Suprapubic skin (tissue), 4 donors: Measurements from ENCODE around the gene TACR1. TPM values are rescaled to one million over a fixed set of nuclear protein-coding genes. Genes with fewer than 3 reads are reported as not detected.

ENCODE experiments used
- DNase-seq, 2 donors: peaks; one replicate each; pipeline ENCODE4 v3.0.0-alpha.2; 2019; ENCODE audit warnings: low spot score in 2 of 2
- H3K27ac ChIP-seq: fragments of 200-600 bp; sonication (generic); one replicate; pipeline ENCODE4 v1.5.1; 2019
- H3K27me3 ChIP-seq: fragments of 200-600 bp; sonication (generic); one replicate; pipeline ENCODE4 v1.5.1; 2019
- H3K36me3 ChIP-seq: fragments of 200-600 bp; sonication (generic); one replicate; pipeline ENCODE4 v1.5.1; 2019
- H3K4me1 ChIP-seq: fragments of 200-600 bp; sonication (generic); one replicate; pipeline ENCODE4 v1.5.1; 2019
- H3K4me3 ChIP-seq: fragments of 200-600 bp; sonication (generic); one replicate; pipeline ENCODE4 v1.5.1; 2019; ENCODE audit warnings: mild to moderate bottlenecking
- H3K9me3 ChIP-seq: fragments of 200-600 bp; sonication (generic); one replicate; pipeline ENCODE4 v1.5.1; 2019
- EP300 ChIP-seq: sonication (generic); formaldehyde crosslinking; IDR thresholded peaks from one replicate; pipeline ENCODE4 v1.6.1; 2017; ENCODE audit warnings: antibody characterized with exemption
- POLR2A ChIP-seq, 2 donors: fragments of 450-650 bp; IDR thresholded peaks; one replicate each; pipeline ENCODE4 v1.6.1; 2017; ENCODE audit warnings: antibody characterized with exemption in 2 of 2, mild to moderate bottlenecking in 2 of 2, moderate library complexity in 2 of 2
- POLR2AphosphoS5 ChIP-seq, 3 donors: sonication (generic); formaldehyde crosslinking; IDR thresholded peaks; one replicate each; pipeline ENCODE4 v1.6.1; 2017; ENCODE audit warnings: antibody characterized with exemption in 3 of 3
- WGBS: methylation state at CpG from one replicate; pipeline ENCODE4 v1.1.5; 2018; 5-methylcytosine and 5-hydroxymethylcytosine counted together
- total RNA-seq, 4 donors: library from RNA; depleted of rRNA; stranded (reverse); fragments of >200 nt; gene quantifications; one replicate each; pipeline ENCODE4 v1.1.0, GENCODE V29; 2016
- TF ChIP-seq, protein P1 (sequence below), 2 donors: fragments of 200-600 bp in 1 of 2; fragments of 450-650 bp in 1 of 2; sonication (generic) in 1 of 2; IDR thresholded peaks; one replicate each; pipeline ENCODE4 v1.5.1; 2016 to 2019; ENCODE audit warnings: antibody characterized with exemption in 2 of 2, mild to moderate bottlenecking in 1 of 2, moderate library complexity in 1 of 2

The TACR1 gene
- total RNA-seq, 4 donors from 2014 or later = 0.55 to 4.8 (median 2.4) TPM

DNA sequence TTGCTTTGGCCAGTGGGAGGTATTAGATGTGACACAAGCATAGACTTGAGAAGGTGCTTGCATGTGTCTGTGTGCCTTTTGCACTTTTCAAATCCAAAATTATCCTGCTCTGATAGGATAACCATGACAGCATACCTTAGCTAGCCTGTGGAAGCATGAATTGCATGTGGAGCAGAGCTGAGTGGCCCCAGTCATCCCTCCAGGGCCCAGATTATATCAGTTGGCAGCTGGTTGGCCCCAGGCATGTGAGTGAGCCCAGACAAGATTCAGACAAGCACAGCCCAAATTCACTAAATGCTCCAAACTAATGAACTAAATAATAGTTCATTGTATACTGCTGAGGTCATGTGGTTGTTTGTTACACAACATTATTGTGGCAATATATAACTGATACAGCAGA, 18.8 kb downstream of the TACR1 start:
- no peaks in the 10 kb centered on the region for H3K4me1 ChIP-seq
- no peaks in the 10 kb centered on the region for H3K36me3 ChIP-seq
- no peak overlapping the region for H3K27ac ChIP-seq
- DNase-seq = no peak
- TF ChIP-seq, protein P1, sequence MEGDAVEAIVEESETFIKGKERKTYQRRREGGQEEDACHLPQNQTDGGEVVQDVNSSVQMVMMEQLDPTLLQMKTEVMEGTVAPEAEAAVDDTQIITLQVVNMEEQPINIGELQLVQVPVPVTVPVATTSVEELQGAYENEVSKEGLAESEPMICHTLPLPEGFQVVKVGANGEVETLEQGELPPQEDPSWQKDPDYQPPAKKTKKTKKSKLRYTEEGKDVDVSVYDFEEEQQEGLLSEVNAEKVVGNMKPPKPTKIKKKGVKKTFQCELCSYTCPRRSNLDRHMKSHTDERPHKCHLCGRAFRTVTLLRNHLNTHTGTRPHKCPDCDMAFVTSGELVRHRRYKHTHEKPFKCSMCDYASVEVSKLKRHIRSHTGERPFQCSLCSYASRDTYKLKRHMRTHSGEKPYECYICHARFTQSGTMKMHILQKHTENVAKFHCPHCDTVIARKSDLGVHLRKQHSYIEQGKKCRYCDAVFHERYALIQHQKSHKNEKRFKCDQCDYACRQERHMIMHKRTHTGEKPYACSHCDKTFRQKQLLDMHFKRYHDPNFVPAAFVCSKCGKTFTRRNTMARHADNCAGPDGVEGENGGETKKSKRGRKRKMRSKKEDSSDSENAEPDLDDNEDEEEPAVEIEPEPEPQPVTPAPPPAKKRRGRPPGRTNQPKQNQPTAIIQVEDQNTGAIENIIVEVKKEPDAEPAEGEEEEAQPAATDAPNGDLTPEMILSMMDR (IDR thresholded peaks at IDR 0.05) = no peak
- TF ChIP-seq POLR2A (IDR thresholded peaks at IDR 0.05) = no peak
- TF ChIP-seq POLR2AphosphoS5 (IDR thresholded peaks at IDR 0.05) = no peak
- no peak for TF ChIP-seq EP300
- H3K4me3 ChIP-seq = no peak overlapping the region
- no peaks in the 10 kb centered on the region for H3K27me3 ChIP-seq
- no peaks in the 10 kb centered on the region for H3K9me3 ChIP-seq

DNA sequence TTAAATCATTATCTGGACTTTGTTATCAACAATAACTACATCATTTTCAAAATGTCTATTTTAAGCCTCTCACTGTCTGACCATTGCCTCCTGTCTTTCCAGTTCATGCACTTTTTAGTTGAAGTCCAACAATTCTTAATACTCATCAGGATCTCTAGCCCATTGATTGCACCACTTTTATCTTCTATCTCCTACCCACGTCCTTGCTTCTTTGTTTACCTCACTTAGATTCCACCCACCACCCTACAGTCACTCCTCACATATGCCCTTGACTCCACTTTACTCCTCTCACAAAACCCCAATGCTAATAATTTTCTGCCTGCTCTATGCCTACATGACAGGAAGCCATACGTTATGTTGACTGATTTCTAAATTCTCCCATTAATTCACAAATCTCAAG, 21.9 kb downstream of the TACR1 start:
- TF ChIP-seq POLR2AphosphoS5 (IDR thresholded peaks at IDR 0.05) (no peak), EP300 (no peak), POLR2A (IDR thresholded peaks at IDR 0.05) (no peak)
- TF ChIP-seq, protein P1 (IDR thresholded peaks at IDR 0.05) = no peak
- 66% methylated on average over 2 of the region's 2 CpGs for WGBS
- H3K4me1 ChIP-seq = no peaks in the 10 kb centered on the region
- no peak for DNase-seq
- no peaks in the 10 kb centered on the region for H3K9me3 ChIP-seq
- H3K4me3 ChIP-seq = no peak overlapping the region
- H3K36me3 ChIP-seq = no peaks in the 10 kb centered on the region
- no peaks in the 10 kb centered on the region for H3K27me3 ChIP-seq
- no peak overlapping the region for H3K27ac ChIP-seq

DNA sequence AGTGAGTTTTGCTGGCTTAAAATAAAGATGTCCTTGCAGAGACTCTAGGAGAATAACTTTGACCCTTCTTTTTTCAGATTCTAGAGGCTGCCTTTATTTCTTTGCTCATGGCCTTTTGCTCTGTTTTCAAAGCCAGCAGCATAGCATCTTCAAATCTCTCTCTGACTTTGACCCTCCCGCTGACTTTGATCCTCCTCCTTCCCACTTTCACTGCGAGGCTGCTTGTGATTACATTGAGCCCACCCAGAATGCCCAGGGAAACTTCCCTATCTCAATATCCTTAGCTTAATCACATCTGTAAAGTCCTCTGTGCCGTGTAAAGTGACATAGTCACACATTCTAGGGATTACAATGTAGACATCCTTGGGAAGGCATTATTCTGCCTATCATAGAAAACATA, 23.9 kb downstream of the TACR1 start:
- no peaks in the 10 kb centered on the region for H3K27me3 ChIP-seq
- H3K36me3 ChIP-seq = no peaks in the 10 kb centered on the region
- no peak for DNase-seq
- no peak overlapping the region for H3K4me3 ChIP-seq
- WGBS = 57% methylated on average over 3 of the region's 3 CpGs
- no peaks in the 10 kb centered on the region for H3K9me3 ChIP-seq
- no peaks in the 10 kb centered on the region for H3K4me1 ChIP-seq
- TF ChIP-seq, protein P1 (IDR thresholded peaks at IDR 0.05) = no peak
- TF ChIP-seq EP300 (no peak), POLR2A (IDR thresholded peaks at IDR 0.05) (no peak), POLR2AphosphoS5 (IDR thresholded peaks at IDR 0.05) (no peak)
- no peak overlapping the region for H3K27ac ChIP-seq

DNA sequence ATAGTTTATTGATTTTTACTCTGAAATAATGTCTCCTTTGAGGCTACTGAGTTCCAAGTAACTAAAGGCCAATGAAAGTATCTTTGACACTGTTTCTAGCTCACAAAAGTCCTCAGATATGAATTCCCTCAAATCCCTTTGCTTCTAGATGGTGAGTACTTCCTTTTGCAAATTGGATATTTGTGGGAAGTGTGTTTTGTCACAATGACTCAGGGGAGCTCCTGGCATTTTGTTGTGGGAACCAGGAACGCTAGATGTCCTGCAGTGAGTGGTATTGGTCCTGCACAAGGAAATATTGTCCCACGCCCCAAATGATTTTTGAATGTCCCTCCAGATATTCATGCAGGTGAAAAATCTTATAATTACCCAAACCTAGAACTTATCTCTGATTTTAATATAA, 24.3 kb downstream of the TACR1 start:
- WGBS = 88% methylated on average over 2 of the region's 2 CpGs
- Histone ChIP-seq H3K9me3 (no peaks in the 10 kb centered on the region), H3K27me3 (no peaks in the 10 kb centered on the region), H3K36me3 (no peaks in the 10 kb centered on the region), H3K27ac (no peak overlapping the region), H3K4me1 (no peaks in the 10 kb centered on the region), H3K4me3 (no peak overlapping the region)
- TF ChIP-seq, protein P1 (IDR thresholded peaks at IDR 0.05) = no peak
- TF ChIP-seq POLR2AphosphoS5 (IDR thresholded peaks at IDR 0.05) = no peak
- no peak for TF ChIP-seq POLR2A (IDR thresholded peaks at IDR 0.05)
- no peak for TF ChIP-seq EP300
- DNase-seq = no peak

DNA sequence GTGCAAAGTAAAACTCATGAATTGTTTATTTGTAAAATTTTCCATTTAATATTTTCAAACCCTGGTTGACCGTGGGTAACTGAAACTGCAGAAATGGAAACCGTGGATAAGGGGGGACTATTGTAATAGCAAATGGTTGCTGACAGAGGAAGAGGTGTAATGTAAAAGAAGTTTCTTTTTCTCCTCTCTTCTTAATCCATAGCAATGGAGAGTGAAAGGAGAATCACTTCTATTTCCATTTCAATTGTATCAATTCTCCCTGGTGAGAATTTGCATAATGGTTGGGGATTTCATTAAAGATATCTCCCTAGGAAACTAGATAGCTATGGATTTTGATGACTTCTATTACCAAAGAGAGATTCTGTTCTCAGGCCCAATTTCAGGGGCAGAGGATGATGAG, 24.8 kb downstream of the TACR1 start:
- no peak overlapping the region for H3K27ac ChIP-seq
- DNase-seq = no peak
- no peaks in the 10 kb centered on the region for H3K36me3 ChIP-seq
- H3K9me3 ChIP-seq = no peaks in the 10 kb centered on the region
- TF ChIP-seq POLR2A (IDR thresholded peaks at IDR 0.05) (no peak), POLR2AphosphoS5 (IDR thresholded peaks at IDR 0.05) (no peak), EP300 (no peak)
- TF ChIP-seq, protein P1 (IDR thresholded peaks at IDR 0.05) = no peak
- H3K4me3 ChIP-seq = no peak overlapping the region
- no peaks in the 10 kb centered on the region for H3K4me1 ChIP-seq
- H3K27me3 ChIP-seq = no peaks in the 10 kb centered on the region
- 66% methylated on average over 2 of the region's 2 CpGs for WGBS
